Neural progenitor cell (in vitro differentiated cells): ENCODE results near the gene PSMD5. TPM values are rescaled to one million over a fixed set of nuclear protein-coding genes. Genes with fewer than 3 reads are reported as not detected.
A peak's percentile ranks its signal among the peaks of the same experiment; 100 is the strongest.

Experiments
- DNase-seq: peaks from one replicate; pipeline ENCODE4 v3.0.0-alpha.2; 2016; ENCODE audit warnings: low spot score
- H2AFZ ChIP-seq: fragments of 200-600 bp; sonication (generic); replicated peaks from 2 replicates; pipeline ENCODE4 v1.6.1; 2016; ENCODE audit warnings: antibody characterized with exemption
- H3F3A ChIP-seq: fragments of 200-600 bp; sonication (generic); 2 replicates; pipeline ENCODE4 v1.6.1; 2016; ENCODE audit warnings: antibody characterized with exemption, low read depth
- H3K27ac ChIP-seq: fragments of 200-600 bp; sonication (generic); 2 replicates; pipeline ENCODE4 v1.5.1; 2016; ENCODE audit warnings: mild to moderate bottlenecking
- H3K27me3 ChIP-seq: fragments of 200-600 bp; sonication (generic); 2 replicates; pipeline ENCODE4 v1.6.1; 2016; ENCODE audit warnings: mild to moderate bottlenecking, moderate library complexity
- H3K36me3 ChIP-seq: fragments of 200-600 bp; sonication (generic); 2 replicates; pipeline ENCODE4 v1.5.1; 2016
- H3K4me1 ChIP-seq: fragments of 200-600 bp; sonication (generic); 2 replicates; pipeline ENCODE4 v1.6.1; 2016; ENCODE audit warnings: mixed run types
- H3K4me2 ChIP-seq: fragments of 200-600 bp; sonication (generic); 2 replicates; pipeline ENCODE4 v1.6.1; 2016
- H3K4me3 ChIP-seq: fragments of 200-600 bp; sonication (generic); 2 replicates; pipeline ENCODE4 v1.5.1; 2016
- H3K79me2 ChIP-seq: fragments of 200-600 bp; sonication (generic); 2 replicates; pipeline ENCODE4 v1.6.1; 2016; ENCODE audit warnings: low read depth
- H3K9ac ChIP-seq: fragments of 200-600 bp; sonication (generic); 2 replicates; pipeline ENCODE4 v1.6.1; 2016
- H3K9me3 ChIP-seq: fragments of 200-600 bp; sonication (generic); 2 replicates; pipeline ENCODE4 v1.5.1; 2016; ENCODE audit warnings: low read depth
- H4K20me1 ChIP-seq: fragments of 200-600 bp; sonication (generic); 2 replicates; pipeline ENCODE4 v1.6.1; 2016; ENCODE audit warnings: low read depth
- H3K27ac Mint-ChIP-seq: 3 replicates; pipeline ENCODE4 v1.8.0; 2021; ENCODE audit warnings: mixed read lengths
- H3K27me3 Mint-ChIP-seq: 2 replicates; pipeline ENCODE4 v1.8.0; 2022; ENCODE audit warnings: low read depth, mild to moderate bottlenecking, inconsistent platforms, moderate library complexity, mixed read lengths; ENCODE audit not compliant: insufficient read depth
- H3K36me3 Mint-ChIP-seq: 3 replicates; pipeline ENCODE4 v1.8.0; 2021; ENCODE audit warnings: mixed read lengths
- H3K4me1 Mint-ChIP-seq: 3 replicates; pipeline ENCODE4 v1.8.0; 2021; ENCODE audit warnings: mixed read lengths
- H3K4me3 Mint-ChIP-seq: 3 replicates; pipeline ENCODE4 v1.8.0; 2021; ENCODE audit warnings: mild to moderate bottlenecking, moderate library complexity, mixed read lengths
- H3K9me3 Mint-ChIP-seq: 3 replicates; pipeline ENCODE4 v1.8.0; 2020; ENCODE audit warnings: mixed read lengths
- CTCF ChIP-seq: fragments of 200-600 bp; sonication (generic); IDR thresholded peaks from 2 replicates; pipeline ENCODE4 v1.5.1; 2017; ENCODE audit warnings: antibody characterized with exemption, mild to moderate bottlenecking
- EZH2 ChIP-seq: fragments of 200-600 bp; sonication (generic); IDR thresholded peaks from 2 replicates; pipeline ENCODE4 v1.6.1; 2017; ENCODE audit warnings: antibody characterized with exemption, mild to moderate bottlenecking, moderate library complexity
- EZH2phosphoT487 ChIP-seq: fragments of 200-600 bp; sonication (generic); IDR thresholded peaks from 2 replicates; pipeline ENCODE4 v1.6.1; 2017; ENCODE audit warnings: antibody characterized with exemption
- total RNA-seq: library from RNA; depleted of rRNA; stranded (reverse); fragments of >200 nt; gene quantifications from 2 replicates; pipeline ENCODE4 v1.2.3, GENCODE V29; 2015; ENCODE audit warnings: low replicate concordance

PSMD5 gene
- total RNA-seq = 4.6 and 8.7 TPM in 2 replicates

- peaks cover 3% of the 10 kb centered on the region for H3K4me1 Mint-ChIP-seq
- no peaks in the 10 kb centered on the region for H3K9me3 ChIP-seq
- peak within 1 kb of the TSS; percentile 64 for H3K9ac ChIP-seq
- no peaks in the 10 kb centered on the region for H3K79me2 ChIP-seq
- no peaks in the 10 kb centered on the region for H3F3A ChIP-seq
- H3K27ac Mint-ChIP-seq = peak within 1 kb of the TSS; percentile 89
- no peaks in the 10 kb centered on the region for H3K36me3 ChIP-seq
- peaks cover 6% of the 10 kb centered on the region for H3K27me3 Mint-ChIP-seq
- peak within 1 kb of the TSS; percentile 64 for H3K4me2 ChIP-seq
- H3K4me3 ChIP-seq = peak within 1 kb of the TSS; percentile 49
- H3K36me3 Mint-ChIP-seq = peaks cover 9% of the 10 kb centered on the region
- H3K4me3 Mint-ChIP-seq = peak within 1 kb of the TSS; percentile 87
- peaks cover 3% of the 10 kb centered on the region for H3K9me3 Mint-ChIP-seq
- no peak for TF ChIP-seq CTCF
- no peak for TF ChIP-seq EZH2
- TF ChIP-seq EZH2phosphoT487 = no peak
- H3K27ac ChIP-seq = no peak within 1 kb of the TSS
- peaks cover 7% of the 10 kb centered on the region for H3K4me1 ChIP-seq
- peak within 1 kb of the TSS; percentile 42 for H2AFZ ChIP-seq
- no peaks in the 10 kb centered on the region for H3K27me3 ChIP-seq
- DNase-seq = peak; percentile 79
- no peaks in the 10 kb centered on the region for H4K20me1 ChIP-seq
Observed at GRCh38 chr9:120842685-120843485, at the start of gene PSMD5. TSS of gene PSMD5 (minus strand) at chr9:120842922. CDS start at chr9:120842909, 13 bp downstream.

- Histone ChIP-seq H4K20me1 (no peaks in the 10 kb centered on the region), H3K4me3 (no peak overlapping the region), H3K79me2 (no peaks in the 10 kb centered on the region), H3F3A (no peaks in the 10 kb centered on the region), H3K4me1 (no peaks in the 10 kb centered on the region), H2AFZ (no peak overlapping the region), H3K9ac (no peak overlapping the region), H3K27ac (no peak overlapping the region), H3K4me2 (no peak overlapping the region), H3K9me3 (no peaks in the 10 kb centered on the region), H3K27me3 (peaks cover 19% of the 10 kb centered on the region), H3K36me3 (no peaks in the 10 kb centered on the region)
- H3K4me1 Mint-ChIP-seq = peaks cover 12% of the 10 kb centered on the region
- H3K27me3 Mint-ChIP-seq = peaks cover 5% of the 10 kb centered on the region
- no peaks in the 10 kb centered on the region for H3K36me3 Mint-ChIP-seq
- DNase-seq = no peak
- H3K4me3 Mint-ChIP-seq = no peak overlapping the region
- no peaks in the 10 kb centered on the region for H3K9me3 Mint-ChIP-seq
- TF ChIP-seq CTCF = no peak
- no peak for TF ChIP-seq EZH2phosphoT487
- TF ChIP-seq EZH2 = no peak
- no peak overlapping the region for H3K27ac Mint-ChIP-seq
Observed at GRCh38 chr9:120891884-120892747, 49.4 kb upstream of the PSMD5 start.

GRCh38 chr9:120891245-120891883 lies 48.6 kb upstream of the PSMD5 start:
- H3K4me1 ChIP-seq = no peaks in the 10 kb centered on the region
- H3K4me1 Mint-ChIP-seq = peaks cover 12% of the 10 kb centered on the region
- H3F3A ChIP-seq = no peaks in the 10 kb centered on the region
- H3K27me3 Mint-ChIP-seq = peaks cover 5% of the 10 kb centered on the region
- no peaks in the 10 kb centered on the region for H3K36me3 ChIP-seq
- no peaks in the 10 kb centered on the region for H4K20me1 ChIP-seq
- no peak overlapping the region for H2AFZ ChIP-seq
- no peak overlapping the region for H3K4me2 ChIP-seq
- no peaks in the 10 kb centered on the region for H3K9me3 ChIP-seq
- no peaks in the 10 kb centered on the region for H3K36me3 Mint-ChIP-seq
- H3K27ac Mint-ChIP-seq = no peak overlapping the region
- no peak overlapping the region for H3K4me3 ChIP-seq
- DNase-seq = no peak
- H3K27ac ChIP-seq = no peak overlapping the region
- no peak overlapping the region for H3K9ac ChIP-seq
- H3K79me2 ChIP-seq = no peaks in the 10 kb centered on the region
- peaks cover 19% of the 10 kb centered on the region for H3K27me3 ChIP-seq
- no peak overlapping the region for H3K4me3 Mint-ChIP-seq
- TF ChIP-seq EZH2phosphoT487 (no peak), EZH2 (no peak), CTCF (no peak)
- no peaks in the 10 kb centered on the region for H3K9me3 Mint-ChIP-seq
